ENCODE results near the gene SUSD3. TPM values are rescaled to one million over a fixed set of nuclear protein-coding genes. Genes with fewer than 3 reads are reported as not detected.

Gene SUSD3
- total RNA-seq, 1 experiment from 2014 or later, result 2.2 TPM

DNA sequence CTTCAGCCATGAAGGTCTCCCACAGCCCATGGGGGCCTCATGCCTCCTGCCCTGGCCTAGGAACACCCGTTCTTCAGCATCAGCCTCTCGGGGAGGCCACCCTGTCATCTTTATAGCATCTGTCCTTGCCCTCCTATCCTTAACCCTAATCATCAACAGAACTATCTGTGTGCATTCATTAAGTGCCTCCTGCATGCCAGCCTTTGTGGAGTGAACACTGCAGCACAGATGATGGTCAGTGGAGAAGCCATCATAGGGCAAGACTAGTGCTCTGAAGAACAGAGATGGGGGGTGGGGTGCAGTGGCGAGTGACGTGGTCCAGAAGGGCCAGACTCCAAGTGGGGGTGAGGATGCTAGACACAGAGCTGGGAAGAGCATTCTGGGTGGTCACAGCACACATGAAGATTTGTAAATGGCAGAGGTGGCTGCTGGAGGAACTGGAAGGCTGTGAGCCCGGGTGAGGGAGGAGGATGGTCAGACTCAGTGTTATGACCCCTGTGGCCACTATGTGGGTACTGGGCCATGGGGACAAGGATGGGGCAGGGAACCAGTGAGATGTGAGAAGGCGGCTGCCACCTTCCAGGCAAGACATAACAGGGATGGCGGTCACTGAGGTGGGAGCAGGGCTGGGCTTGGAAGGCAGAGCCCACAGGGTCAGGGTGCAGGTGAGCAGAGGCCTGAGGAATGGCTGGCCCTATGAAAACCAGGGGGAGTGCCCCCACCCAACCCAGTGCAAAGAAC, 33.9 kb downstream of the SUSD3 start:
- Histone ChIP-seq H3K4me3 (ENCODE audit: low read depth, low read length) (no peak overlapping the region), H3K4me1 (peaks cover 1% of the 10 kb centered on the region; the same call in 1 of the 2 replicates), H3K9me3 (no peaks in the 10 kb centered on the region), H3K36me3 (ENCODE audit: control insufficient read depth, insufficient read depth, low read length) (no peaks in the 10 kb centered on the region), H3K27me3 (replicated peaks; ENCODE audit: control insufficient read depth, insufficient read depth, low read length) (no peaks in the 10 kb centered on the region)
- ChIA-PET CTCF (no interaction called here), POLR2A (no interaction called here)
- Mint-ChIP-seq H3K9me3 (ENCODE audit: unreplicated experiment) (no peaks in the 10 kb centered on the region), H3K36me3 (ENCODE audit: insufficient read depth, unreplicated experiment) (no peaks in the 10 kb centered on the region), H3K27ac (ENCODE audit: unreplicated experiment) (no peak overlapping the region), H3K4me3 (ENCODE audit: unreplicated experiment) (no peak overlapping the region), H3K27me3 (ENCODE audit: insufficient read depth, unreplicated experiment) (no peaks in the 10 kb centered on the region), H3K4me1 (ENCODE audit: low read depth, unreplicated experiment) (no peaks in the 10 kb centered on the region)
- BruUV-seq (replicated peaks), result no TSS peak
- no peak for DNase-seq
- intact Hi-C loops (cut with micrococcal nuclease; ENCODE audit: unreplicated experiment), result no loop called here
- TF ChIP-seq, protein P1, sequence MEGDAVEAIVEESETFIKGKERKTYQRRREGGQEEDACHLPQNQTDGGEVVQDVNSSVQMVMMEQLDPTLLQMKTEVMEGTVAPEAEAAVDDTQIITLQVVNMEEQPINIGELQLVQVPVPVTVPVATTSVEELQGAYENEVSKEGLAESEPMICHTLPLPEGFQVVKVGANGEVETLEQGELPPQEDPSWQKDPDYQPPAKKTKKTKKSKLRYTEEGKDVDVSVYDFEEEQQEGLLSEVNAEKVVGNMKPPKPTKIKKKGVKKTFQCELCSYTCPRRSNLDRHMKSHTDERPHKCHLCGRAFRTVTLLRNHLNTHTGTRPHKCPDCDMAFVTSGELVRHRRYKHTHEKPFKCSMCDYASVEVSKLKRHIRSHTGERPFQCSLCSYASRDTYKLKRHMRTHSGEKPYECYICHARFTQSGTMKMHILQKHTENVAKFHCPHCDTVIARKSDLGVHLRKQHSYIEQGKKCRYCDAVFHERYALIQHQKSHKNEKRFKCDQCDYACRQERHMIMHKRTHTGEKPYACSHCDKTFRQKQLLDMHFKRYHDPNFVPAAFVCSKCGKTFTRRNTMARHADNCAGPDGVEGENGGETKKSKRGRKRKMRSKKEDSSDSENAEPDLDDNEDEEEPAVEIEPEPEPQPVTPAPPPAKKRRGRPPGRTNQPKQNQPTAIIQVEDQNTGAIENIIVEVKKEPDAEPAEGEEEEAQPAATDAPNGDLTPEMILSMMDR (IDR thresholded peaks at IDR 0.05; ENCODE audit: insufficient read depth in 1 of 2, low read depth in 1 of 2, low read length in 1 of 2, severe bottlenecking in 1 of 2, unreplicated experiment in 1 of 2), result no peak

DNA sequence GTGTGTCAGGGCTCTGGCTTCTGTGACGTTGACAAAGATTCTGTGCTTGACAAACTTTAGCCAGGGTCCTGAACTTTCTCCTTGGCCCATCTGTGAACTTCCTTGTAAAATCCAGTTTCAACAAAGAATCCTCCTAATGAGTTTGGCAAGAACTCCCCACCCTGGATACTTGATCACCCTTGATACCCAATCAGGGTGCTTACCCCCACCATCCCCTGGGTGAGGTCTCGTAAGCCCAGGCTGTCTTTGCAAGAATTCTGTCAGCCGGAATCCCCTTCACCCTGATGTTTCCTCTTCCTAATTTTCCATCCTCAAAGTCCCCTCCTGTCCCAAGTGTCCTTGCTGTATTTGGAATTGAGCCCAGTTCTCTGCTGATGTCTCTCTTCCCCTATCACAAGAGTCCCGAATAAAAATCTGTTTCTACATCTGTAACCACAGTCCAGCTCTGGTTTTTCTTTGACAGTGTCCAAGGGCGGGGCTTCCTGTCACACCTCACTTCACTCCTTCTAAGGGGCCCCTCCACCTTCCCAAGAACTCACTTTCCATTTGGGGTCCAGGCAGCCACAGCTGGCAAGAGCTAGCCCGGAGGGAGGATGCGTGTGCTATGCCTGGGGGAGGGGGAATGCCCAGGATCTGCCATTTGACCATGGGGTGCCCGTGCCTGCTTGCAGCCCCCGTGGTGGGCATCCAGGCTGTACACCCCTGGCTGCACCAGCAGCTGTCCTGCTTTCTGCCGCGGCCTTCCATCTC, 34.8 kb downstream of the SUSD3 start:
- Histone ChIP-seq H3K36me3 (ENCODE audit: control insufficient read depth, insufficient read depth, low read length) (no peaks in the 10 kb centered on the region), H3K27me3 (replicated peaks; ENCODE audit: control insufficient read depth, insufficient read depth, low read length) (no peaks in the 10 kb centered on the region), H3K4me1 (peaks cover 7% of the 10 kb centered on the region; the same call in 1 of the 2 replicates), H3K9me3 (no peaks in the 10 kb centered on the region), H3K4me3 (ENCODE audit: low read depth, low read length) (no peak overlapping the region)
- no peaks in the 10 kb centered on the region for H3K36me3 Mint-ChIP-seq (ENCODE audit: insufficient read depth, unreplicated experiment)
- no peak for DNase-seq
- H3K9me3 Mint-ChIP-seq (ENCODE audit: unreplicated experiment), result no peaks in the 10 kb centered on the region
- no peaks in the 10 kb centered on the region for H3K27me3 Mint-ChIP-seq (ENCODE audit: insufficient read depth, unreplicated experiment)
- intact Hi-C loops (cut with micrococcal nuclease; ENCODE audit: unreplicated experiment), result no loop called here
- BruUV-seq (replicated peaks), result no TSS peak
- ChIA-PET CTCF (no interaction called here), POLR2A (no interaction called here)
- H3K27ac Mint-ChIP-seq (ENCODE audit: unreplicated experiment), result peak overlapping the region; percentile 27
- H3K4me3 Mint-ChIP-seq (ENCODE audit: unreplicated experiment), result no peak overlapping the region
- no peaks in the 10 kb centered on the region for H3K4me1 Mint-ChIP-seq (ENCODE audit: low read depth, unreplicated experiment)
- TF ChIP-seq, protein P1 (IDR thresholded peaks at IDR 0.05; ENCODE audit: insufficient read depth in 1 of 2, low read depth in 1 of 2, low read length in 1 of 2, severe bottlenecking in 1 of 2, unreplicated experiment in 1 of 2), result no peak

DNA sequence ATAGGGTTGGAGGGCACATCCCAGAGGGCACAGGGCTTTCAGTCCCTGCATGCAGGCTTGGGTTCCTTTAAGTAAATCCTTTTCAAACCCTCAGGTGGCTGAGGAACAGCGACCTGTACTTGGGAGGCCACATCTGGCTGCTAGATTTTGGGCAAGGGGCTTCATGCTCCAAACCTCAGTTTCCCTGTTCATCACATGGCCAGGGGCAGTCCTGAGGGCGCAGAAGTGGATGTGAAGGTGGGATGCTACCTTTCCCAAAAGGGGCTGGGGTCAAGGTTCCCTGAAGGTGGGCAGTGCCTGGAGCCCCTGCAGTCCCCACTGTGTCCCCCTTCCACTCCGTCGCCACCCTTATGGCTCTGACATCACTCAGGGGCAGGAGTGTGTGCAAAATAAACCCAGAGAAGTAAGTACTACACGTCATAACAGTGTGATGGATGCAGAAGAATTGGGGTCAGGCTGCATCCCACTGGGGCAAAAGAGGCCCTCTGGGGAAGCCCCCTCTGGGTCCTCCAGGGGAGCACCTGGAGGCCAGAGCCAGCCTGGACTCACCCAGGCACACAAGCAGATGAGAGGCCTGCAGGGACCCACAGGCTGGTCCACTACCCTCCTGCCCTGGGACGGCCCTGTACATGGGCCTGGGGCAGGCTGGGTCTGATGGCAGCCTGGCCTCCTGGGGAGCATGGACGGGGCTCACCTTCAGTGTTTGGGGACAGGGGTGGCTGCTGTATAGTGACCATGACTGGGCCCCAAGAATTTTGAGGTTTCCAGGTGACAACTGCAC, 35.6 kb downstream of the SUSD3 start:
- POLR2A ChIA-PET, result no interaction called here
- H3K36me3 ChIP-seq (ENCODE audit: control insufficient read depth, insufficient read depth, low read length), result no peaks in the 10 kb centered on the region
- DNase-seq, result no peak
- H3K27me3 ChIP-seq (replicated peaks; ENCODE audit: control insufficient read depth, insufficient read depth, low read length), result no peaks in the 10 kb centered on the region
- intact Hi-C loops (cut with micrococcal nuclease; ENCODE audit: unreplicated experiment), result no loop called here
- H3K9me3 Mint-ChIP-seq (ENCODE audit: unreplicated experiment), result no peaks in the 10 kb centered on the region
- TF ChIP-seq, protein P1 (IDR thresholded peaks at IDR 0.05; ENCODE audit: insufficient read depth in 1 of 2, low read depth in 1 of 2, low read length in 1 of 2, severe bottlenecking in 1 of 2, unreplicated experiment in 1 of 2), result no peak
- peak overlapping the region; percentile 63 for H3K27ac Mint-ChIP-seq (ENCODE audit: unreplicated experiment)
- no peak overlapping the region for H3K4me3 ChIP-seq (ENCODE audit: low read depth, low read length)
- peak overlapping the region; percentile 75 for H3K4me3 Mint-ChIP-seq (ENCODE audit: unreplicated experiment)
- H3K4me1 Mint-ChIP-seq (ENCODE audit: low read depth, unreplicated experiment), result no peaks in the 10 kb centered on the region
- no peaks in the 10 kb centered on the region for H3K9me3 ChIP-seq
- BruUV-seq (replicated peaks), result no TSS peak
- CTCF ChIA-PET, result no interaction called here
- H3K27me3 Mint-ChIP-seq (ENCODE audit: insufficient read depth, unreplicated experiment), result no peaks in the 10 kb centered on the region
- no peaks in the 10 kb centered on the region for H3K36me3 Mint-ChIP-seq (ENCODE audit: insufficient read depth, unreplicated experiment)
- peaks cover 7% of the 10 kb centered on the region; the same call in 1 of the 2 replicates for H3K4me1 ChIP-seq
